SIG-M5 treated with dmso at 0.1 percent for 504 hours (cell line): Measurements from ENCODE around the gene CGB2.
"Not testable (repeated sequence)": the region's sequence is repeated elsewhere in the genome, so short reads cannot be mapped to it uniquely, and the experiment has no call there.

Source experiments
- DNase-seq: peaks from one replicate; lab custom pipeline; 2025; ENCODE audit not compliant: unreplicated experiment; lab: John Stamatoyannopoulos, UW

Gene CGB2

GRCh38 chr19:49065905-49066512, 34.3 kb downstream of the CGB2 start:
- no peak for DNase-seq

DNA sequence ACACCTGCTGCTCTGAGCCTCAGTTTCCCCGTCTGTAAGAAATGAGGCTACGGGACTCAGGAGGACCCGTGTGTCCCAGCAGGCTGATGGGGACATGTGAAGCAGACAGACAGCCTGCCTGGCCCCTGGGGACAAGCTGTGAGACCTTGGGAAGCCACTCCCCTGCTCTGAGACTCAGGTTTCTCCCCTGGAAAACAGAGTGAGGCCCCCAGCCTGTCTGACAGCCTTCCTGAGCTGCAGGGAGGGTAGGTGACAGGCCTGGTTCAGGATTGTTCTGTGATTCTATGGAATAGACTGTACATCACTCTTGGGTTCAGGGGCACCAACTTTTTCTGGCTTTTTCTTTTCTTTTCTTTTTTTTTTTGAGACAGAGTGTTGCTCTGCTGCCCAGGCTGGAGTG, 35.9 kb downstream of the CGB2 start:
- DNase-seq = no peak

GRCh38 chr19:49069026-49069425, 37.3 kb downstream of the CGB2 start:
- DNase-seq = no peak

DNA sequence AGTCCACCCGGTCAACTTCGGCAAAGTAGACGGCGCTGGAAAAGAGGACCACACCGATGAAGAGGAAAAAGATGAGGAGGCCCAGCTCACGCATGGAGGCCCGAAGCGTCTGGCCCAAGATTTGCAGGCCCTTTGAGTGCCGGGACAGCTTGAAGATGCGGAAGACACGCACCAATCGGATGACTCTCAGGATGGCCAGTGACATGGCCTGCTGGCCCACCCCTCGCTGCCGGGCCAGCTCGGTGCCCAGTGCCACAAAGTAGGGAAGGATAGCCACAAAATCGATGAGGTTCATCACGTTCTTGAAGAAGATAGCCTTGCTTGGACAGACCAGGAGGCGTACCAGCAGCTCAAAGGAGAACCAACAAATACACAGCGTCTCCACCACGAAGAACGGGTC, 38.7 kb downstream of the CGB2 start:
- no peak for DNase-seq

DNA sequence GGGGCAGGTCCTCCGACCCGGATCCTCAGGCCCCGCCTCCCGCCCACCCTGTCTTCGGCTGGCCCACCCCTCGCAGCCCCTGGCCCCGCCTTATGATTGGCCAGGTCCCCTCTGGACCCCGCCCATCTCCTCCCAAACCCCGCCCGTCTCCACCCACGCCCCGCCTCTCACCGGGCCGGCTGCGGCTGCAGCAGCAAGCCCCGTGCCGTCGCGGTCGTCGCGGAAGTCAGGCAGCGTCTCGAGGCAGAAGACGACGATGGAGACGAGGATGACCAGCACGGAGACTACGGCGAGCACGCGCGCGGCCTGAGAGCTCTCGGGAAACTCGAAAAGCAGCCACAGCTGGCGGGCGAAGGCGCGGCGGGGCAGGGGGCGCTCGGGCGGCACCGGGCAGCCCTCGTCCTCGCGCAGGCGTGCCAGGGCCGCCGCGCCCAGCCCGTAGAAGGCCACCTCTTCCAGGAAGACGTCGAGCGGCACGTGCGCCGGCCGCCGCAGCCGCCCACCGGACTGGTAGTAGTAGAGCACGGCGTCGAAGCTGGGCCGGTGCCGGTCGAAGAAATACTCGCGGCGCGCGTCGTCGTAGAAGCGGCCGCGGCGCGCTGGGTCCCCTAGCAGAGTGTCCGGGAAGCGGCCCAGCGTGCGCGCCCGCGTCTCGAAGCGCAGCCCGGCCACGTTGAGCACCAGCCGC, 40.3 kb downstream of the CGB2 start:
- no peak for DNase-seq

- DNase-seq = no peak
Measured at GRCh38 chr19:49073514-49074378, 42.1 kb downstream of the CGB2 start.

DNA sequence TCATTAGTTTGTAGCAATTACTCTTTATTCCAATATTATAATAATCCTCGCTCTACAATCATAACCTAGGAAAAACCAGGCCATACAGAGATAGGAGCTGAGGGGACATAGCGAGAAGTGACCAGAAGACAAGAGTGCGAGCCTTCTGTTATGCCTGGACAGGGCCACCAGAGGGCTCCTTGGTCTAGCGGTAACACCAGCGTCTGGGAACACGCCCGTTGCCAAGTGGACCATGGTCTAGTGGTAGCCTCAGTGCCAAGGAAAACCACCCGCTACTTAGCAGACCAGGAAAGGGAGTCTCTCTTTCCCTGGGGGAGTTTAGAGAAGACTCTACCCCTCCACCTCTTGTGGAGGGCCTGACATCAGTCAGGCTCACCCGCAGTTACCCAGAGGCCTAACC, 43.2 kb downstream of the CGB2 start:
- not testable (repeated sequence) for DNase-seq

DNA sequence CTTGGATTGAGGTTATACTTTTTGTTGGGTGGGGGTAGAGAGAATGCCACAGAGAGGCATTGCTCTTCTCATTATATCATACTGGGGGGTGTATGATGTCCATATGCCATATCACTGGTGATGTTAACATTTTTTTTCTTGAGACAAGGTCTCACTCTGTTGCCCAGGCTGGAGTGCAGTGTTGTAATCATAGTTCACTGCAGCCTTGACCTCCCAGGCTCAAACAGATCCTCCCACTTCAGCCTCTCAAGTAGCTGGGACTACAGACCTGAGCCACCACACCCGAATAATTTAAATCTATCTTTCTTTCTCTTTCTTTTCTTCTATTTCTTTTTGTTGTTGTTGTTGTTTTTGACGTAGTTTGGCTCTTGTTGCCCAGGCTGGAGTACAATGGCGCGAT, 48.7 kb downstream of the CGB2 start:
- DNase-seq = no peak

GRCh38 chr19:49081273-49081672, 49.6 kb downstream of the CGB2 start:
- DNase-seq = no peak
